GM18517 (cell line): ENCODE measurements around the gene NCOA3.

Experiments used
- ATAC-seq: cut with Tn5 transposase; IDR thresholded peaks from one replicate; pipeline ENCODE4 v1.9.1; 2021; ENCODE audit warnings: mild to moderate bottlenecking, moderate library complexity; ENCODE audit not compliant: unreplicated experiment

Gene NCOA3

GRCh38 chr20:47596003-47596571 is 94.4 kb downstream of the NCOA3 start:
- no peak for ATAC-seq

- ATAC-seq = no peak
Observed at GRCh38 chr20:47597090-47597489, 95.4 kb downstream of the NCOA3 start.

GRCh38 chr20:47598911-47599744 is 97.4 kb downstream of the NCOA3 start:
- ATAC-seq = no peak

- ATAC-seq = no peak
Observed at GRCh38 chr20:47600967-47601547, 99.4 kb downstream of the NCOA3 start.

GRCh38 chr20:47603260-47603659 is 101.6 kb downstream of the NCOA3 start:
- no peak for ATAC-seq

- ATAC-seq = no peak
Observed at GRCh38 chr20:47605673-47606413, 104.2 kb downstream of the NCOA3 start.

- no peak for ATAC-seq
Observed at GRCh38 chr20:47606414-47606982, 104.8 kb downstream of the NCOA3 start.

- ATAC-seq = no peak
Observed at GRCh38 chr20:47606983-47607613, 105.4 kb downstream of the NCOA3 start.

DNA sequence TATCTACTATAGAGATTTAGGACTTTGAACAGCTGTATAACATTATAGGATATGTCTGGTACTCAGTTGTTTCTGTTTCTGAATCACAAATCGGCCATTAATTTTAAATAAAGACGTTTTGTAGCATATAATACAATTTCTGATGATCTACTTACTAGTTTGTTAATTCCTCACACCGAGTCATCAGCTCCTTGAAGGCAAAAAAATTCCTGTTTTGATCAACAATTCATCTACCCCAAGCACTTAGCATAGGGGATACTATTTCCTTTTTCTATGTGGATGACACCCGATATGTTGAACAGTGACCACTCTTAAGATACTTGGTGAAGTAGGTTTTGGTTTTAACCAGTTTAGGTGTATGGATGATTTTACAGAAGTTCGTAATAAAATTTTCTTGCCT is 107.3 kb downstream of the NCOA3 start:
- ATAC-seq = no peak

DNA sequence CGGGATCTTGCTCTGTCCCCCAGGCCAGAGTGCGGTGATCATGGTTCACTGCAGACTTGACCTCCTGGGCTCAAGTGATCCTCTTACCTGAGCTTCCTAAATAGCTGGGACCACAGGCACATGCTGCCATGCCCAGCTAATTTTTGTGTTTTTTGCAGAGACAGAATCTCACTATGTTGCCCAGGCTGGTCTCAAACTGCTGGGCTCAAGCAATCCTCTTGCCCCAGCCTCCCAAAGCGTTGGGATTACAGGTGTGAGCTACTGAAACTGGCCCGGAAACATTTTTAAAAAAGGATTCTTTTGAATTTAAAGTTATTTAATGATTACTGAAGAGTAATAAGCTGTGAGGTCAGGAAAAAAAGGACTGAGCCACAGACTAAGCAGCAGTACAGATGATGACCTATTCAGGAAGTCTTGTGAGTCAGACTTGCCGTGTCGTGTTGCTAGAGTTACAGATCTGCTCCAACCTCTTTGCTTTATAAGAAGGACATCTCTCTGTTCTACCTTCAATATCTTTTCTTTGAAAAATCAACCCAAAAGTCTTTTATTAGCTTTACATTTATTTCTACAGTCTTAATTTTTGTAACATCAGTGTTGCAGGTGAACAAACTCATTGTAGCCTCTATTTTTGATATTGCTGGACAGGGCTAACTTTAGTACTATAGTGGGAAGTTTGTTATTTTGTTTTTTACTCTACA is 108.7 kb downstream of the NCOA3 start:
- no peak for ATAC-seq

DNA sequence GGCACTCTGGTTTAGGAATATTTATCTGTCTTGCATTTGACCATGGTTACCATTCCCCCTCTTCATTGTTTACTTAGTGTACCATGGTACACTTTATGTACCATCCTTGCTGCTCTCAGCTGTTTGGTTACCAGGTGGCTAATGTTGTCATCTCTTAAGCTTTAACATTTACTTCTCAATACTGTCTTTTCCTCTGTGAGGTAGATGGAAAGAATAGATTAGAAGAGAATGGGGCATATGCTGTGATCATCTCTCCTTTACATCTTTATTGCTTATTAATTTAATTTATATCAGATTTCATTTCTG is 109.2 kb downstream of the NCOA3 start:
- ATAC-seq = no peak

- ATAC-seq = no peak
Observed at GRCh38 chr20:47611785-47612184, 110.1 kb downstream of the NCOA3 start.

DNA sequence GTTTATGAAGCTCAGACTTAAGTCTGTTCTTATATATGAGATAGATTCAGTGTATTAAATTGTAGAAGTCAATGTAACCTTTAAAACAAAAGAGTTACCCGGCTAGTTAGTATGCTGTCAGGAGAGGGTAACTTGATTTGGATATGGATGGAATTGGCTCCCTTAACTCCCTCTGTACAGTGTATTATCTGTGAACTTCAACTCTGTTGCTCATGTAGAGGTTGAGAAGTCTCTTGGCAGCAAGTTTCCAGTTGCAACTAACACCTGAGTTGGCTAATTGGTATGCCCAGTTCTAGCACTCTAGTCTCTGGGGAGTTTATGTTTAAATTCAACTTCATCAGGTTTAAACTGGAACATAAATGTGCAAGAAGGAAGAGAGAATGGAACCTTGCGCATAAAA is 111.0 kb downstream of the NCOA3 start:
- ATAC-seq = no peak

DNA sequence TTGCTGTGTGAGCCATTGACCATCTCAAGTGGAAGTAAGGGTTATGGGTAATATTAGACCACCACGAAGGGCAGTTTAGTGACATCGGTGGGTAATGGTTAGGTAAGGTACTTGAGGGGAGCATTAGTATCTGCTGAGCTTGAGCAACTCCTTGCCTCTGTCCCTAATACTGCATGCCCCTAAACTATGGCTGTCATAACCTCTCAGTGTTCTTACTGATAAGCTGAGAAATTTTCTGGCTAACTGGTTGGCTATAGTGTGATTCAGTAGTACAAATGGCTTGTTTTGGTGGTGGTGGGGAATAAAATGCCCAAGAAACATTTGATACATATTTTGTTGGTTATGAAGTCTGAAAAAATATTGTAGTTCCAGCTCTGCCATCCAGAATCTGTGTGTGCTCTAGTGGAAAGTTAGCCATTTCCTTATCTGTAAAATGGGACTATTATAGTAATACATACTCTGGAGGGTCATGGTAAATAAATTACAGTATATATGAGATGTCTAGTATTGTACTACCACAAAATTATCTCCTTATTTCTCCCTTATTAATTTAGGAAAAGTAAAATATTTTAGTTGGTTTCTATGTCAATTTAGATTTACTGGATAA is 113.1 kb downstream of the NCOA3 start:
- ATAC-seq = no peak

DNA sequence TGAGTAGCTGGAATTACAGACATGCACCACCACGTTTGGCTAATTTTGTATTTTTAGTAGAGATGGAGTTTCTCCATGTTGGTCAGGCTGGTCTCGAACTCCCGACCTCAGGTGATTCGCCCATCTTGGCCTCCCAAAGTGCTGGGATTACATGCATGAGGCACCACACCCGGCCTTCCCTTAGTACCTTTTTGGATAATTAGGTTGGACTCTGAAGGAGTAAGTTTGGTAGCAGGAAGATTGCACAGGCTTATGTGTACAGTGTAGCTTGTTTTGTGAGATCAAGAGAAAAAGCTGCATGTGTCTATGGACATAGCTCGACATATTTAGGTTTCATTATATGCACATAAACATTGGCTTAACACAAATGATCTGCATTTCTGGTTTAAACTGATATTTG is 116.8 kb downstream of the NCOA3 start:
- ATAC-seq = no peak

DNA sequence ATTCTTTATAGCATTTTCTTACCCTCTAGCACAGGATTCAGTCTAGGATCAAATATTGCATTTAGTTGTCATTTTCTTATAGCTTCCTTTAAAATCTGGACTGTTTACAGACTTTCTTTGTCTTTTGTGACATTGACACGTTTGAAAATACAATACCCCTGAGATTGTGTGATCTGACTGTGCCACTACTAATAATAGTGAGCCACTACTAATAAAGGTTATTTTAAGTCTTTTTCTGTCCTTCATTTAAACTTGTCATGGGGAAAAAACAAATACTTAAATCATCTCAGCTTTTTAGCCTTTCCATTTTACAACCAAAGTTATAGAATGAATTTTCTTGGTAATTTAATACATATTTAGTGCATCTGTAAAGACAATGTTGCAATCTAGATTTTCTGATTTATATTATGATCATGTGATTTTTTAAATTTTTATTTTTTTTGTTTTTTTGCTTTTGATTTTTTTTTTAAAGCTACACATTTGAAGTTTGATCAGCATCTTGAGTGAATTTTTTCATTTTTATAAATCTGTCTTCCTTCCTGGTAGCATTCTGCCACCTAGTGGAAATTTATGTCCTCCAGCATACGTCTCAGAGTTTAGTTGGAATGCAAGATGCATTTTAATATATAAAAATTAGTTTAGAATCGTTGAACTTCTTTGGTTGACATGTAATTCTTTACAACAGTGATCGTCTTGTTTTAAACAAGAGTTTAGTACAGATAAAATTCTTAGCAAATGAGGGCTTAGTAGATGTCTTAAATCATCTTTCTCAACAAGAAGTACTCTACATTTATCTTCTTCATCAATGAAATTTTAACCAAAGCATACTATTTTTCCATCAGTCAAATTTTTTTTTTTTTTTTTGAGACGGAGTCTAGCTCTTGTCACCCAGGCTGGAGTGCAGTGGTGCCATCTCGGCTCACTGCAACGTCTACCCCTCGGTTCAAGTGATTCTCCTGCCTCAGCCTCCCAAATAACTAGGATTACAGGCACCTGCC is 119.4 kb downstream of the NCOA3 start:
- no peak for ATAC-seq

GRCh38 chr20:47622118-47622665 is 120.5 kb downstream of the NCOA3 start:
- no peak for ATAC-seq

- no peak for ATAC-seq
Observed at GRCh38 chr20:47623206-47623605, 121.5 kb downstream of the NCOA3 start.
